Measurements from ENCODE around the gene CA5B. TPM values are rescaled to one million over a fixed set of nuclear protein-coding genes. Genes with fewer than 3 reads are reported as not detected.

Gene CA5B
- total RNA-seq, 1 experiment from 2014 or later, result 12.1 TPM

DNA sequence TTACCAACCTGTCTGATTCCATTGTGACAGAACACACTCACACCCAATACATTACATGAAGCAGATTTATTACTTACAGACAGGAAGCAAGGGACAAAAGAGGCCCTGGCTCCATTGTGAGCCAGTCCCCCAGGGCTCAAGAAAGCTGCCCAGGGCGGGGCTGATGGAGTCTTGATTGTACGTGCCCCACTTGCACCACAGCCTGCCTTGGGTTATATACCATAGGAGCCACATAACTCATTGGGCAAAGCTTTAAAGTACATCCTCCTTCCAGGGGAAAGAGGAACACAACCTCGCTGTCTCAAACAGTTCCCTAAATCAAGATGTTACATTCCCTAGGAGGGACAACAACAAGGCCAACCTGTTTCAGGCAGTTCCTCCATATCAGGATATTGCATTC lies 48.8 kb downstream of the CA5B start:
- BruUV-seq (replicated peaks), result no TSS peak
- 0 out of 2 replicates have a peak, but pooled peaks cover 9% of the 10 kb centered on the region for H3F3A ChIP-seq (ENCODE audit: insufficient read depth, low read depth)
- no peak overlapping the region for H2AFZ ChIP-seq
- H4K20me1 ChIP-seq (ENCODE audit: insufficient read depth), result no peaks in the 10 kb centered on the region
- no peak for TF ChIP-seq EZH2 (IDR thresholded peaks at IDR 0.05; ENCODE audit: low read depth)
- TF ChIP-seq, protein P1, sequence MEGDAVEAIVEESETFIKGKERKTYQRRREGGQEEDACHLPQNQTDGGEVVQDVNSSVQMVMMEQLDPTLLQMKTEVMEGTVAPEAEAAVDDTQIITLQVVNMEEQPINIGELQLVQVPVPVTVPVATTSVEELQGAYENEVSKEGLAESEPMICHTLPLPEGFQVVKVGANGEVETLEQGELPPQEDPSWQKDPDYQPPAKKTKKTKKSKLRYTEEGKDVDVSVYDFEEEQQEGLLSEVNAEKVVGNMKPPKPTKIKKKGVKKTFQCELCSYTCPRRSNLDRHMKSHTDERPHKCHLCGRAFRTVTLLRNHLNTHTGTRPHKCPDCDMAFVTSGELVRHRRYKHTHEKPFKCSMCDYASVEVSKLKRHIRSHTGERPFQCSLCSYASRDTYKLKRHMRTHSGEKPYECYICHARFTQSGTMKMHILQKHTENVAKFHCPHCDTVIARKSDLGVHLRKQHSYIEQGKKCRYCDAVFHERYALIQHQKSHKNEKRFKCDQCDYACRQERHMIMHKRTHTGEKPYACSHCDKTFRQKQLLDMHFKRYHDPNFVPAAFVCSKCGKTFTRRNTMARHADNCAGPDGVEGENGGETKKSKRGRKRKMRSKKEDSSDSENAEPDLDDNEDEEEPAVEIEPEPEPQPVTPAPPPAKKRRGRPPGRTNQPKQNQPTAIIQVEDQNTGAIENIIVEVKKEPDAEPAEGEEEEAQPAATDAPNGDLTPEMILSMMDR (conservative IDR thresholded peaks at IDR 0.05), result no peak
- no peaks in the 10 kb centered on the region for H3K9me3 ChIP-seq (ENCODE audit: insufficient read depth, low read depth)
- H3K36me3 ChIP-seq (ENCODE audit: low read depth), result no peaks in the 10 kb centered on the region
- no peak overlapping the region for H3K27ac ChIP-seq
- H3K9me2 ChIP-seq (ENCODE audit: insufficient read depth), result no peaks in the 10 kb centered on the region
- no peak overlapping the region for H3K4me2 ChIP-seq
- 0 out of 2 replicates have a peak, but pooled peaks cover 7% of the 10 kb centered on the region for H3K79me2 ChIP-seq (ENCODE audit: low read depth)
- no peak overlapping the region for H3K4me3 ChIP-seq
- CTCF ChIA-PET, result no interaction called here
- intact Hi-C loops (cut with micrococcal nuclease; ENCODE audit: unreplicated experiment), result no loop called here
- DNase-seq, result no peak
- no peaks in the 10 kb centered on the region for H3K27me3 ChIP-seq (ENCODE audit: insufficient read depth, low read depth)
- H3K4me1 ChIP-seq (replicated peaks; ENCODE audit: insufficient read depth), result peaks cover 8% of the 10 kb centered on the region; the same call in 1 of the 2 replicates
- POLR2A ChIA-PET (ENCODE audit: unreplicated experiment), result no interaction called here

DNA sequence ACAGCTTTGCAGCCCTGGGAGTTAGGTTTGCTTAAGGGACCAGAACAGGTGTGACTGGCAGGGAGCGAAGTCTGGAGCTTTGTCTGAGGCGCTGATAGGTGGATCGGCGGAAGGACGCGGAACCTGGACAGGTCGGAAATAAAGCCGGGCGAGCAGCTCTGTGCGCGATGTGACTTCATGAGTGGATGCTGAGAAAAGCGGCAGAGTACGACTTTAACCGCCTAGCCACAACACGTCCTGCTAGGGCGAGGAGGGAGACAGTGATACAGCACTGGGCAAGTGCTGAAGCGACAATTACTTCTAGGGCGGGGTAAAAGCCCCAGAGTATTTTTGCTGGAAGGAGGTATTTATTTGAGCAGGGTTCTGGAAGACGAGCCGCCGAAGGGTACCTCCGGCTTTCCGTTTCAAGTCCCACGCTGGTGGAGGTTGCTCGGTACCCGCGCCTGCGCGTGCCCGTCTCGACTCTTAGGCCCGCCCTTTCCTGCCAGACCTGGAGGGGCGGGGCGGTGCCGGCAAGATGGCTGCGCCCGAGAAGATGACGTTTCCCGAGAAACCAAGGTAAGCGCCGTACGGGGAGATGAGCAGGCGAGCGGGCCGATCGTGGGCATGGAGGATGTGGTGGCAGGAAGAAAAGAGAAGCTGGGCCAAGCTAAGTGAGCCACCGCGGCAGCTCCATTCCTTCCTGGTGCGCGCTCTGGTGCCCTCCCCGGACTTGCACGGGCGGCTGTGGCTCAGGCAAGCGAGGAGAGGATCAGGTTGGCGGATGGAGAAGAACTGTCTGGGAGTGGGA lies 52.1 kb downstream of the CA5B start, which contains the start of gene ZRSR2:
Gene ZRSR2, plus strand, starts transcription at position 506 of the 790 bp plus-strand sequence. Its CDS starts 12 bp downstream, at position 518.
- Histone ChIP-seq H3K4me2 (peak within 1 kb of the TSS; percentile 84), H3K4me3 (peak within 1 kb of the TSS; percentile 83), H3K79me2 (ENCODE audit: low read depth) (0 out of 2 replicates have a peak, but pooled peaks cover 7% of the 10 kb centered on the region), H3K36me3 (ENCODE audit: low read depth) (no peaks in the 10 kb centered on the region), H3F3A (ENCODE audit: insufficient read depth, low read depth) (peaks cover 14% of the 10 kb centered on the region; the same call in 1 of the 2 replicates), H3K9me2 (ENCODE audit: insufficient read depth) (no peaks in the 10 kb centered on the region), H3K4me1 (replicated peaks; ENCODE audit: insufficient read depth) (peaks cover 8% of the 10 kb centered on the region; the same call in 1 of the 2 replicates), H3K9me3 (ENCODE audit: insufficient read depth, low read depth) (no peaks in the 10 kb centered on the region), H4K20me1 (ENCODE audit: insufficient read depth) (no peaks in the 10 kb centered on the region), H2AFZ (peak within 1 kb of the TSS; percentile 94), H3K27ac (peak within 1 kb of the TSS; percentile 55), H3K27me3 (ENCODE audit: insufficient read depth, low read depth) (no peaks in the 10 kb centered on the region)
- BruUV-seq (replicated peaks), result TSS peak; percentile 70
- ChIA-PET CTCF (no interaction called here), POLR2A (ENCODE audit: unreplicated experiment) (interaction anchor here (0.5 to 0.9 kb wide), 3 partner anchors 19 to 1732 kb away, joined by 3 to 6 read pairs (median 4); partner anchors contain the start of gene FANCB)
- TF ChIP-seq, protein P1 (conservative IDR thresholded peaks at IDR 0.05), result no peak
- no peak for TF ChIP-seq EZH2 (IDR thresholded peaks at IDR 0.05; ENCODE audit: low read depth)
- DNase-seq, result peak; percentile 72 to 80
- intact Hi-C loops (cut with micrococcal nuclease; ENCODE audit: unreplicated experiment), result loop anchor here (5.0 kb wide), 1 partner anchor 53 kb away; the partner anchor contains the start of gene CA5B

DNA sequence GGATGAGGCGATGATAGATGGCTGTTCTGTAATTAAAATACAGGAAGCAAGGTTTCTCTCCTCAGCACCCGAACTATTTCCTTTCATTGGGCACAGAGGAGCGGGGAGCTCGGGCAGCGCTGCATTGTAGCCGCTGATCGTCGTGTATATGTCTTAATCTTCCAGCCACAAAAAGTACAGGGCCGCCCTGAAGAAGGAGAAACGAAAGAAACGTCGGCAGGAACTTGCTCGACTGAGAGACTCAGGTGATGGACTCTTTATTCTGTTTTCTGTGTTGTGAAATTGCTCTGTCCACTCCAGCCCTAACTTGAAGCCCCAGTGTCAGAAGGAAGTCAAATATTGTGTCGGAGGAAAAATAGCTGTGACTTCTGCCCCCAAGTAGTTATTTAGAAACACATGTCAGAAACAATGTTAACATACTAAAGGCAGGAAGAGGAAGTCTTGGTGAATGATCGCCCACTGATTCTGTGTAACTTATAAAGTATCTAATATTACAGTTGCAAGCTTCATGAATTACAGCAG lies 52.8 kb downstream of the CA5B start:
- no peaks in the 10 kb centered on the region for H3K9me3 ChIP-seq (ENCODE audit: insufficient read depth, low read depth)
- intact Hi-C loops (cut with micrococcal nuclease; ENCODE audit: unreplicated experiment), result loop anchor here (5.0 kb wide), 1 partner anchor 54 kb away; the partner anchor contains the start of gene CA5B
- H3K27me3 ChIP-seq (ENCODE audit: insufficient read depth, low read depth), result no peaks in the 10 kb centered on the region
- no peaks in the 10 kb centered on the region for H3K9me2 ChIP-seq (ENCODE audit: insufficient read depth)
- ChIA-PET POLR2A (ENCODE audit: unreplicated experiment) (interaction anchor here (0.9 kb wide), 1 partner anchor 20 kb away, joined by 3 read pairs; no protein-coding TSS in a partner anchor), CTCF (no interaction called here)
- peaks cover 14% of the 10 kb centered on the region; the same call in 1 of the 2 replicates for H3F3A ChIP-seq (ENCODE audit: insufficient read depth, low read depth)
- H3K4me3 ChIP-seq, result peak overlapping the region; percentile 83
- peaks cover 8% of the 10 kb centered on the region; the same call in 1 of the 2 replicates for H3K4me1 ChIP-seq (replicated peaks; ENCODE audit: insufficient read depth)
- peak overlapping the region; percentile 94 for H2AFZ ChIP-seq
- DNase-seq, result peak in 1 of 2 experiments; percentile 1
- H4K20me1 ChIP-seq (ENCODE audit: insufficient read depth), result no peaks in the 10 kb centered on the region
- no peak for TF ChIP-seq EZH2 (IDR thresholded peaks at IDR 0.05; ENCODE audit: low read depth)
- TF ChIP-seq, protein P1 (conservative IDR thresholded peaks at IDR 0.05), result no peak
- H3K79me2 ChIP-seq (ENCODE audit: low read depth), result 0 out of 2 replicates have a peak, but pooled peaks cover 7% of the 10 kb centered on the region
- H3K27ac ChIP-seq, result peak overlapping the region; percentile 55
- no peaks in the 10 kb centered on the region for H3K36me3 ChIP-seq (ENCODE audit: low read depth)
- H3K4me2 ChIP-seq, result peak overlapping the region; percentile 84
- BruUV-seq (replicated peaks), result TSS peak; percentile 32

Measured in PC-9 (cell line).